ENCODE data around the gene ZSCAN25.

- no peak for TF ChIP-seq POLR2A (IDR thresholded peaks at IDR 0.05)
- TF ChIP-seq CTCF (IDR thresholded peaks at IDR 0.05): peak in 2 of 7 experiments; percentile 8 to 25
Observed at GRCh38 chr7:99679032-99679399, 62.3 kb downstream of the ZSCAN25 start.
